HG03439 (cell line): Measurements from ENCODE around the gene FAAP20.
A peak's percentile ranks its signal among the peaks of the same experiment; 100 is the strongest.

Experiments
- ATAC-seq: cut with Tn5 transposase; IDR thresholded peaks from one replicate; pipeline ENCODE4 v1.9.1; 2021; ENCODE audit warnings: mild to moderate bottlenecking, moderate library complexity; ENCODE audit not compliant: unreplicated experiment

The FAAP20 gene

GRCh38 chr1:2197707-2198165 is 3.2 kb upstream of the FAAP20 start:
- no peak for ATAC-seq

- ATAC-seq = no peak
These were observed 2.5 kb upstream of the FAAP20 start for GRCh38 chr1:2196901-2197638.

- no peak for ATAC-seq
These were observed 1.2 kb upstream of the FAAP20 start for GRCh38 chr1:2195785-2196184.

DNA sequence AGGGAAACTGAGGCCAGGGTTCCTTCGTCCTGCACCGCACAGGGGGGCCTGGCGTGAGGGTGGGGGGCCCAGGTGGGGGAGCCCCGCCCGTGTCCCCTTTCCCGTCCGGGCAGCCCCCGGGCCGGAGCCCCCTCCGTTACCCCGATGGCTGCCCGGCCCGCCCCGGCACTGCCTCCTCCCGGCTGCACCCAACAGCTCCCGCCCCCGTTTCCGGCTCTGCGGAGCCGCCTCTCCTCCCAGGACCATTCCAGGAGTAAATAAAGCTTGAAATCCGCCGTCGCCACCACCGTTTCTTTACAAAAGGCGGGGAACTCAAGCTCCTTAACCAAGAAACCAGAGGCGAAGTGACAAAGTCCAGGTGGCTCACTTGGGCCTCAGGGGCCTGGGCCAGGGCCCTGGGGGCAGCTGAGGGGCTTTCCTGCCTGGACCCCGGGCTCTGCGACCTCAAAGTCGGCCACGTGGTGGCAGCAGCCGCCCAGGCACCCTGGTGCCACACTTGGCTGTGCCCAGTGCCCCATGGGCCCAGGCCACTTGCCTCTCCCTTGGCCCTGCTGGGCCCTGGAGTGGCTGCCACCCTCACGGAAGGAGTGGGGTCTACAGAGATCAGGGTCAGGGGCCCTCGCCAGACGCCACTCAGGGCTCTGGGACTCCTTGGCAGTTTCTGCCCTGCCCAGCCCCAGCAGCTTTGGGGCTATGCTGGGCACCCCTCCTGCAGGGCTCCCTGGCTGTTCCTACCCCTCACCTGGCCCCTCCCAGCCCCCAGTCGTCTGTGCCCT is 514 bp upstream of the FAAP20 start:
- peak; percentile 61 for ATAC-seq

GRCh38 chr1:2193514-2194281 is 874 bp downstream of the FAAP20 start:
- no peak for ATAC-seq

GRCh38 chr1:2192031-2192995 is 2.3 kb downstream of the FAAP20 start:
- ATAC-seq = no peak

GRCh38 chr1:2190491-2190976 is 4.0 kb downstream of the FAAP20 start:
- no peak for ATAC-seq

DNA sequence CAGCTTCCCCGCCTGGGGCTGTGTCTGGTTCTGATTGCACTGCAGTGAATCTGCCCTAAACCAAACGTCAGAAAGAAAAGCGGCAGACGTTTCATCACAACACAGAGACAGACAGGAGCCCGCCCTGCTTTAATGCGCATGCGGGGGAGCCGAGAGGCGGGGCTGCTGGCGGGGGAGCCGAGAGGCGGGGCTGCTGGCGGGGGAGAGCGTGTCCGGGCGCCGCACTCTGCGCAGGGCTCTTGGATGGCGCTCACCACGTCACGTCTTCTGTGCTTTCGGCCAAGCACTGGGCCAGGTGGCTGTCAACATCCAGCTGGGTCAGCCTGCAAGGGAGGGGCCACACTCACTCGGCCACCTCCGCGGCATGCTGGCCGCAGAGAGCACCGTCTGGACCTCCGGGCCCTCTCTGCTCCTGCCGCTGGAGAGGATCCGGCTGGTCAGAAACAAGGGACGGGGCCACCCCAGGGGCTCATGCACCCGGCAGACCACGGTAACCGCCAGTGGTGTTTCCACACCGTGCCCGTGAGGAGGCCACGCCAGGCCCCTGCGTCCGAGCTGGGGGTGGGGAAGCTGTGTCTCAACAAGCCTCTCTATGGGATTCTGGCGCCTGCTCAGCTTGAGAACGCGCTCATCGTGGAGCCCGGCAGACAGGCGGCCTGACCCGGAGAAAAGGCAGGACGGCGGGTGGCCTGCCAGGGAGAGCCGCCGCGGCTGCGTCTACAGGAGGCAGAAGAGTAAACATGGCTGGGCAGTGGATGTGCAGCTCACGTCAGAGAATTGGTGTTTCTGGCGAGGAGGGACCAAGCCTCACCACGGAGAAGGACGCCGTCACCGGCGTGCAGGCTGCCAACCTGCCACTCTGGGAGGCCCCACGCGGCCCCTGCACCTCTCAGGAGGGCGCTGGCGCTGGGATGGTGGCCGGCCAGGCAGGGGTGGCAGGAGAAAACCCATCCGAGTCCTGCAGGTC is 4.8 kb downstream of the FAAP20 start:
- no peak for ATAC-seq

DNA sequence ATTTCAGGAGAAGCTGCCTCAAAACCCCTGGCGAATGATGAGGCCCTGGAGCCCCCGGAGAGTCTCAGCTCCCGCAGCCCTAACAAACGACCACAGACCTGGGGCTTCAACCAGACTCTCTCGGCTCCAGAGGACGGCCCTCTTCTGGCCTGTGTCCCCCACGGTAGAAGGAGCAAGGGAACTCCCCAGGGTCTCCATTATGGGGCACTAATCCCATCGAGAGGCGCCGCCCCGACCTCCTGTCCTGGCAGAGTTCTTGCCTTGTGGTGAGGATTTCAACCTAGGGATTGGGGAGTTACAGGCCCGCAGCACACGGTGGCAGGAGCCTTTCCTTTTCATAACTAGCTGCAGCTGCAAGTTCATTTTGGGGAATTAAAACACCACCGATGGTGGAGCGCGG is 6.2 kb downstream of the FAAP20 start:
- ATAC-seq = no peak

DNA sequence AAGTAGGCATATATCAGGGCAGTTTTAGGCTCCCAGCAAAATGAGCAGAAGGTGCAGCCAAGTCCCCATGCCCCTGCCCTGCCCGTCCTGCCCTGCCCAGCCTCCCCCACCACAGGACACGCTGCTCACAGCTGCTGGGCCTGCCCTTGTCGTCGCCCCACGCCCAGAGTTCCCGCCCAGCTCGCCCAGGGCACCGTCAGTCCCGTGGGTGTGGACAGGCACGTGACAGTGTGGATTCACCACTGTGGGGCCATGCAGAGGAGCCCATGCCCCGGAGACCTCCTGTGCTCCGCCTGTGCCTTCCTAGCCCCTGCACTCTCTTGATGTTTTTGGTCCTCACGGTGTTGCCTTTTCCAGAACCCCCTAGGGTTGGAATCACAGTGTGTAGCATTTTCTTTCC is 7.0 kb downstream of the FAAP20 start:
- ATAC-seq = no peak

DNA sequence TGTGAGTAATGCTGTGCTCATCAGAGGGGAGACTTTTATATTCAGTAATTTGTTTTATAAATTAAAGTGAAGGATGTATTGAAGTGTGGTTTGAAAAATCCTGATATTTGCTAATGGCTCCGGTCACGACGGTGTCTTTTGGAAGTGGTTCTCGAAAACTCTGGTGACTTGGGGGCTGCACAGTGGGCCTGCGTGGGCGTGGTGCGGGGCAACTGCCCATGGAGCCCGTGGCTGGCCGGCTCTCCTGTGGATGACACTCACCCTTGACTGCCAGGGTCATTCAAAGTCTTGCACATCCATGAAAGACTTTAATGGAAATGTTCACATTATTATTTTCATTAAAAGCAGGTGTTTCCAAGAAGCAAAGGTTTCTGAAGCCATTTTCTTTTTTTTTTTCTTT is 7.7 kb downstream of the FAAP20 start:
- no peak for ATAC-seq

DNA sequence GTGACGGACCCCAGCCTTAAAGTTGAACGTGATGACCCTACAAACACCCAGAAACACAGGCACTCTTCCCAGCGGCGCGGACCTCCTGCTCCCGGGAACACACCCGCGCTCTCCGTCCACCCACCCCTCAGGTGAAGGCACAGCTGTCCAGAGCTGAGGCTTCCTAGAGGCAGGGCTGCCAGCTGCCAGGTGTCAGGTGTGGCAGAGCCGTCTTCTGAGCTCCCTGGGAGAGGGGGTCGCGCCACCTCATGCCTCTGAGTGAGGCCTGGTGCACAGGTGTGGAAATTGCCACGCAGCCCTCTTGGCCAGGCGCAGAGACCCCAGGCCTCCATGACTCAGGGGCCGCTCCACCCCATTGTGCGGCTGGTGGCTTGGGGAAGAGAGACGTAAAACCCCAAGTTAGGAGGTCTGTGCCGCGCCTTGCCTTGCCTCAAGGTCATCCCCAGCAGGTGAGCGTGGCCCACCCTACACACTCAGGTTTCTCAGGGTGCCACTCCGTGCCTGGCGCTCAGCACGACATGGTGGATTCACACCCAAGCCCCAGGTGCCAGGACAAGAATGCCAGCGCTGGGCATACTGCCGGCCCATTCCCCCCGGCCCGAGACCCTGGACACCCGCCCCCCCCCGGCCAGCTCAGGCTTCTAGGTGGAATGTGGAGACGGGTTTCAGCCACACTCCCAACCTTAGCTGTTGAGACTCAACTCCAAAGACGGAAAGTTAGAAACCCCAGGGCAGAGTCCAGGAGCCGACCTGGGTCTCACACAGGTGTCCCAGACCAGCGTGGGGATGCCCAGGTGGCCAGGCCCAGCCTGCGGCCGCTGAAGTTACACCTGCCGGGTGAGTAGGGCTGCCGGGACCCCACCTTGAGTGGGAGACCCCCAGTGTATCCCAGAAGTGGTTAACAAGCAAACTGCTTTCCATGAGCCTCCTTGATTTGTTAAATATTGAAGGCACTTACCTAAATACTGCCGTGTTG is 8.4 kb downstream of the FAAP20 start:
- no peak for ATAC-seq

GRCh38 chr1:2184934-2185333 is 9.6 kb downstream of the FAAP20 start:
- no peak for ATAC-seq

DNA sequence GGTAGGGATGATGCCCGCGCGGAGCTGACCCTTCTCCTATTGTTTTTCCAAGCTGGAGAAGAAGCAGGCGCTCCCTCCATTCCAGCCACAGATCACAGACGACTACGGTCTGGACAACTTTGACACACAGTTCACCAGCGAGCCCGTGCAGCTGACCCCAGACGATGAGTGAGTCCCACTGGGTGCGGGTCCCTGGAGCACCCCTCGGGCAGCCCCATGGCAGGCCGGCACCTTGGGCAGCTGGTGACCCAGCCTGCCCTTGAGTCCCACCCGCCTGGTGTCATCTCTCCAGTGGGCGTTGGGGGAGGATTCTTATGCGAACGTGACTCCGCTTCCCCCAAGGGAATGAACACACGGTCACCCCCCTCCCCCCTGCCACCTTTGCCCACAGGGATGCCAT is 10.0 kb downstream of the FAAP20 start:
- no peak for ATAC-seq

GRCh38 chr1:2183937-2184334 is 10.6 kb downstream of the FAAP20 start:
- ATAC-seq = no peak

GRCh38 chr1:2182376-2182775 is 12.2 kb downstream of the FAAP20 start:
- ATAC-seq = no peak

GRCh38 chr1:2181752-2182151 is 12.8 kb downstream of the FAAP20 start:
- no peak for ATAC-seq

GRCh38 chr1:2181271-2181670 is 13.3 kb downstream of the FAAP20 start:
- ATAC-seq = no peak
